Measurements from ENCODE around the gene DDR1. TPM values are rescaled to one million over a fixed set of nuclear protein-coding genes. Genes with fewer than 3 reads are reported as not detected.

The DDR1 gene
- total RNA-seq, 2 experiments from 2014 or later = 6.5 to 6.6 TPM

DNA sequence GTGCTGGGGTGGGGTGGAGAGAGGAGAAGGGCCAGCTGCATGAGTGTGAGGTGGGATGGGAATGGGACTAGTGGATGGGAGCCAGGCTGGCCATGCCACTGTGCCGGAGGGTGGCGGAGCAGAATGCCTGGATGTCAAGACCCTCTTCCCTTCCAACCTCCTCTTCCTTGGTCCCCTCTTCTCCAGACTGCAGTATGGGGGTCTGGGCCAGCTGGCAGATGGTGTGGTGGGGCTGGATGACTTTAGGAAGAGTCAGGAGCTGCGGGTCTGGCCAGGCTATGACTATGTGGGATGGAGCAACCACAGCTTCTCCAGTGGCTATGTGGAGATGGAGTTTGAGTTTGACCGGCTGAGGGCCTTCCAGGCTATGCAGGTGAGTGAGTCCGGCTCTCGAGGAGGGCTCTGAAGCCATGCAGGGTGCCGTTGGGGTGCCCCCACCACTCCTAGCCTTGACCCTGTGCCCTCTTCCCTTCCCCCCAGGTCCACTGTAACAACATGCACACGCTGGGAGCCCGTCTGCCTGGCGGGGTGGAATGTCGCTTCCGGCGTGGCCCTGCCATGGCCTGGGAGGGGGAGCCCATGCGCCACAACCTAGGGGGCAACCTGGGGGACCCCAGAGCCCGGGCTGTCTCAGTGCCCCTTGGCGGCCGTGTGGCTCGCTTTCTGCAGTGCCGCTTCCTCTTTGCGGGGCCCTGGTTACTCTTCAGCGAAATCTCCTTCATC, 7.7 kb downstream of the DDR1 start:
- DNase-seq = no peak
- Mint-ChIP-seq H3K27ac (no peak overlapping the region), H3K4me1 (ENCODE audit: low read depth) (peaks cover 2% of the 10 kb centered on the region), H3K27me3 (no peaks in the 10 kb centered on the region), H3K9me3 (no peaks in the 10 kb centered on the region), H3K36me3 (ENCODE audit: low read depth) (peaks cover 35% of the 10 kb centered on the region), H3K4me3 (no peak overlapping the region)
- Histone ChIP-seq H3K27me3 (ENCODE audit: control insufficient read depth in 1 of 2, insufficient read depth in 2 of 2, low read length in 2 of 2) (no peaks in the 10 kb centered on the region), H3K4me1 (ENCODE audit: insufficient read depth, low read length) (no peaks in the 10 kb centered on the region), H3K27ac (ENCODE audit: low read depth in 1 of 2, low read length in 2 of 2) (no peak overlapping the region), H3K36me3 (ENCODE audit: insufficient read depth, low read length) (peaks cover 12% of the 10 kb centered on the region), H3K4me3 (ENCODE audit: low read length) (no peak overlapping the region), H3K9me3 (ENCODE audit: control insufficient read depth in 1 of 2, insufficient read depth in 1 of 2, low read length in 2 of 2) (no peaks in the 10 kb centered on the region)
- POLR2A ChIA-PET = no interaction called here
- CTCF ChIA-PET = no interaction called here
- TF ChIP-seq, protein P1, sequence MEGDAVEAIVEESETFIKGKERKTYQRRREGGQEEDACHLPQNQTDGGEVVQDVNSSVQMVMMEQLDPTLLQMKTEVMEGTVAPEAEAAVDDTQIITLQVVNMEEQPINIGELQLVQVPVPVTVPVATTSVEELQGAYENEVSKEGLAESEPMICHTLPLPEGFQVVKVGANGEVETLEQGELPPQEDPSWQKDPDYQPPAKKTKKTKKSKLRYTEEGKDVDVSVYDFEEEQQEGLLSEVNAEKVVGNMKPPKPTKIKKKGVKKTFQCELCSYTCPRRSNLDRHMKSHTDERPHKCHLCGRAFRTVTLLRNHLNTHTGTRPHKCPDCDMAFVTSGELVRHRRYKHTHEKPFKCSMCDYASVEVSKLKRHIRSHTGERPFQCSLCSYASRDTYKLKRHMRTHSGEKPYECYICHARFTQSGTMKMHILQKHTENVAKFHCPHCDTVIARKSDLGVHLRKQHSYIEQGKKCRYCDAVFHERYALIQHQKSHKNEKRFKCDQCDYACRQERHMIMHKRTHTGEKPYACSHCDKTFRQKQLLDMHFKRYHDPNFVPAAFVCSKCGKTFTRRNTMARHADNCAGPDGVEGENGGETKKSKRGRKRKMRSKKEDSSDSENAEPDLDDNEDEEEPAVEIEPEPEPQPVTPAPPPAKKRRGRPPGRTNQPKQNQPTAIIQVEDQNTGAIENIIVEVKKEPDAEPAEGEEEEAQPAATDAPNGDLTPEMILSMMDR (IDR thresholded peaks at IDR 0.05) = no peak
- intact Hi-C loops (cut with DNase I, micrococcal nuclease) = no loop called here
- no peak for ATAC-seq (ENCODE audit: poor library complexity)

GRCh38 chr6:30893001-30893591, 8.8 kb downstream of the DDR1 start:
- intact Hi-C loops (cut with DNase I, micrococcal nuclease) = no loop called here
- H3K4me3 ChIP-seq (ENCODE audit: low read length) = no peak overlapping the region
- H3K27me3 Mint-ChIP-seq = no peaks in the 10 kb centered on the region

GRCh38 chr6:30893666-30894065, 9.3 kb downstream of the DDR1 start:
- Histone ChIP-seq H3K27ac (ENCODE audit: low read depth in 1 of 2, low read length in 2 of 2) (no peak overlapping the region), H3K4me3 (ENCODE audit: low read length) (no peak overlapping the region), H3K4me1 (ENCODE audit: insufficient read depth, low read length) (no peaks in the 10 kb centered on the region), H3K36me3 (ENCODE audit: insufficient read depth, low read length) (peaks cover 18% of the 10 kb centered on the region), H3K27me3 (ENCODE audit: control insufficient read depth in 1 of 2, insufficient read depth in 2 of 2, low read length in 2 of 2) (no peaks in the 10 kb centered on the region), H3K9me3 (ENCODE audit: control insufficient read depth in 1 of 2, insufficient read depth in 1 of 2, low read length in 2 of 2) (no peaks in the 10 kb centered on the region)
- Mint-ChIP-seq H3K36me3 (ENCODE audit: low read depth) (peaks cover 44% of the 10 kb centered on the region), H3K4me3 (no peak overlapping the region), H3K27me3 (no peaks in the 10 kb centered on the region), H3K4me1 (ENCODE audit: low read depth) (no peaks in the 10 kb centered on the region), H3K27ac (no peak overlapping the region), H3K9me3 (no peaks in the 10 kb centered on the region)
- TF ChIP-seq, protein P1 (IDR thresholded peaks at IDR 0.05) = no peak
- ATAC-seq (ENCODE audit: poor library complexity) (no peak), DNase-seq (no peak)
- CTCF ChIA-PET = interaction anchor here (0.6 kb wide), 1 partner anchor 259 kb away, joined by 3 read pairs; no protein-coding TSS in a partner anchor
- intact Hi-C loops (cut with DNase I, micrococcal nuclease) = no loop called here
- POLR2A ChIA-PET = interaction anchor here (0.5 kb wide), 1 partner anchor 71 kb away, joined by 3 read pairs; no protein-coding TSS in a partner anchor

More at GRCh38 chr6:30893001-30893591, 8.8 kb downstream of the DDR1 start:
- H3K36me3 Mint-ChIP-seq (ENCODE audit: low read depth) = peaks cover 38% of the 10 kb centered on the region
- H3K4me1 ChIP-seq (ENCODE audit: insufficient read depth, low read length) = no peaks in the 10 kb centered on the region
- H3K36me3 ChIP-seq (ENCODE audit: insufficient read depth, low read length) = peaks cover 13% of the 10 kb centered on the region
- ChIA-PET CTCF (no interaction called here), POLR2A (no interaction called here)
- H3K27ac Mint-ChIP-seq = no peak overlapping the region
- H3K27me3 ChIP-seq (ENCODE audit: control insufficient read depth in 1 of 2, insufficient read depth in 2 of 2, low read length in 2 of 2) = no peaks in the 10 kb centered on the region
- H3K9me3 Mint-ChIP-seq = no peaks in the 10 kb centered on the region
- H3K9me3 ChIP-seq (ENCODE audit: control insufficient read depth in 1 of 2, insufficient read depth in 1 of 2, low read length in 2 of 2) = no peaks in the 10 kb centered on the region
- DNase-seq (no peak), ATAC-seq (ENCODE audit: poor library complexity) (no peak)
- H3K4me3 Mint-ChIP-seq = no peak overlapping the region
- TF ChIP-seq, protein P1 (IDR thresholded peaks at IDR 0.05) = no peak
- H3K27ac ChIP-seq (ENCODE audit: low read depth in 1 of 2, low read length in 2 of 2) = no peak overlapping the region
- no peaks in the 10 kb centered on the region for H3K4me1 Mint-ChIP-seq (ENCODE audit: low read depth)
